ENCODE results near the gene GPR37L1.

Gene GPR37L1

DNA sequence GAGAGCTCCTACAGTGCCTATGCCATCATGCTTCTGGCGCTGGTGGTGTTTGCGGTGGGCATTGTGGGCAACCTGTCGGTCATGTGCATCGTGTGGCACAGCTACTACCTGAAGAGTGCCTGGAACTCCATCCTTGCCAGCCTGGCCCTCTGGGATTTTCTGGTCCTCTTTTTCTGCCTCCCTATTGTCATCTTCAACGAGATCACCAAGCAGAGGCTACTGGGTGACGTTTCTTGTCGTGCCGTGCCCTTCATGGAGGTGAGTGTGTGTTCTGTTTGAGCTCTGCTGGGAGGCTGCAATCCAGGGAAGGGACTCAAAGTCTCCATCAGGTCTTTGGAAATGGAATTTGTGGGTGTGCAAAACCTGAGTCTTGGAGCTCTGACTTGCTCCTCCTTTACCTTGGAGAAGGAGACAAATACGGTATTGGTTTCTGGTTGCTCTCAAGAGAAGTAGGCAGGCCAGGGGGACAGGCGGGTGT, 658 bp downstream of the GPR37L1 start:
- DNase-seq (ENCODE audit: low read depth): no peak
- TF ChIP-seq, protein P1, sequence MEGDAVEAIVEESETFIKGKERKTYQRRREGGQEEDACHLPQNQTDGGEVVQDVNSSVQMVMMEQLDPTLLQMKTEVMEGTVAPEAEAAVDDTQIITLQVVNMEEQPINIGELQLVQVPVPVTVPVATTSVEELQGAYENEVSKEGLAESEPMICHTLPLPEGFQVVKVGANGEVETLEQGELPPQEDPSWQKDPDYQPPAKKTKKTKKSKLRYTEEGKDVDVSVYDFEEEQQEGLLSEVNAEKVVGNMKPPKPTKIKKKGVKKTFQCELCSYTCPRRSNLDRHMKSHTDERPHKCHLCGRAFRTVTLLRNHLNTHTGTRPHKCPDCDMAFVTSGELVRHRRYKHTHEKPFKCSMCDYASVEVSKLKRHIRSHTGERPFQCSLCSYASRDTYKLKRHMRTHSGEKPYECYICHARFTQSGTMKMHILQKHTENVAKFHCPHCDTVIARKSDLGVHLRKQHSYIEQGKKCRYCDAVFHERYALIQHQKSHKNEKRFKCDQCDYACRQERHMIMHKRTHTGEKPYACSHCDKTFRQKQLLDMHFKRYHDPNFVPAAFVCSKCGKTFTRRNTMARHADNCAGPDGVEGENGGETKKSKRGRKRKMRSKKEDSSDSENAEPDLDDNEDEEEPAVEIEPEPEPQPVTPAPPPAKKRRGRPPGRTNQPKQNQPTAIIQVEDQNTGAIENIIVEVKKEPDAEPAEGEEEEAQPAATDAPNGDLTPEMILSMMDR (conservative IDR thresholded peaks at IDR 0.05; ENCODE audit: low read length): no peak
- no peak overlapping the region for H3K4me3 ChIP-seq (ENCODE audit: low read length)

DNA sequence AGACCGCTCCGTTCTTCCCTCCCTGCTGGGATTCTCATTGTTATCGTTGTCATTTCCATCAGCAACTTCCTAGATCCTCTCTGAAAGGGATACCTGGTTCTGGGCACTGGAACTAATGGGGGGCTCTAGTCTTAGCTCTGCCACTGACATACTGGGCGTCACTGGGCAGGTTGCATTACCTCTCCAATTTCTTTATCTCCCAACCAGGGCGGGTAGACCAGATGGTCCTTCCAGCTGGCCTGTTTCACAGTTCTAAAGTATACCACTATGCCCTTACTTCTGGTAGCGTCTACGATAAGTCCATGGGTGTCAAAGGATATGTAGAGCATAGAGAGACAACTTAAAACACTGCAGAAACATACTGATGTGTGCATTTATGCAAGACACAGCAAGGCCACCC, 1.4 kb downstream of the GPR37L1 start:
- DNase-seq (ENCODE audit: low read depth): no peak
- TF ChIP-seq, protein P1 (conservative IDR thresholded peaks at IDR 0.05; ENCODE audit: low read length): no peak

DNA sequence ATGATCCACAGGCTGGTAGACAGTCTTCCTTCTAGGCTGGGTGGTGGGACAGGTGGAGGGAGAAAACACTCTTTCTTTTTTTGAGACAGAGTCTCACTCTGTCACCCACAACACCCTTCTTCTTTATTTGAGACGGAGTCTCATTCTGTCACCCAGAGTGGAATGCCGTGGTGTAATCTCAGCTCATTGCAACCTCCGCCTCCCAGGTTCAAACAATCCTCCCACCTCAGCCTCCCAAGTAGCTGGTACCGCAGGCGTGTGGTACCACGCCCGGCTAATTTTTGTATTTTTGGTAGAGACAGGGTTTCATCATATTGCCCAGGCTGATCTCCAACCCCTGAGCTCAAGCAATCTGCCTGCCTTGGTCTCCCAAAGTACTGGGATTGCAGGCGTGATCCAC, 2.9 kb downstream of the GPR37L1 start:
- H3K4me3 ChIP-seq (ENCODE audit: low read length): no peak overlapping the region
- TF ChIP-seq, protein P1 (conservative IDR thresholded peaks at IDR 0.05; ENCODE audit: low read length): no peak
- DNase-seq (ENCODE audit: low read depth): no peak

More for the DNA sequence above, 1.4 kb downstream of the GPR37L1 start:
- no peak overlapping the region for H3K4me3 ChIP-seq (ENCODE audit: low read length)

DNA sequence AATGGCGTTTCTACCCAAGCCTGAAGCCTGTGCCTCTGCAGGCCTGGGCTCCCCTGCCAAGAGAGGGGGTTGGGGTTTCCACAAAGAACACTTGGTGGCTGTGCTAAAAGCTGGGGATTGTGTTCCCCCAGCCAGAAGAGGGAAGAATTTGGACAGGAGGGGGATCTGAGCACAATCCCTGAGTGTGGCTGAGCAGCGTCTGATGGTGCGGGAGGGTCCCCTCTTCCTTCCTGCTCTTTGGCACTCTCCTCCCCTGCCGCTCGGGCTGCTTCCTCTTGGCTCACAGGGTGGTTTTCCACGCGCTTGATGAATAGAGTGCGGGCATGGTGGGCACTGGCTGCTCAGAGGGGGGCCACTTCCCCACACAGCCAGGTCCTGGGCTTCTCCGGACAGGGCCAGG, 3.7 kb downstream of the GPR37L1 start:
- TF ChIP-seq, protein P1 (conservative IDR thresholded peaks at IDR 0.05; ENCODE audit: low read length): no peak

DNA sequence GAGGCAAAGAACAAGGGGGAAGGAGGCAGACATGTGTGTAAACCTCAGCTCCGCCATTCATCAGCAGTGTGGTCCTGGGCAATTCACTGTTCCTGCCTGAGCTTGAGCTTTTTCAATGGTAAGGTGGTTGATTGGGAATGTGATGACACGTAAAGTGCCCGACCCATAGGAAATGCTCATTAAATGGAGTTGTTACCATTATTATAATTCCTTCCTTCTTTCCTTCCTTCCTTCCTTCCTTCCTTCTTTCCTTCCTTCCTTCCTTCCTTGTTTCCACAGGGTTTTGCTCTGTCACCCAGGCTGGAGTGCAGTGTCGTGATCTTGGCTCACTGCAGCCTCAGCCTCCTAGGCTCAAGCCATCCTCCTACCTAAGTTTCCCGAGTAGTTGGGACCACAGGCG, 4.3 kb downstream of the GPR37L1 start:
- TF ChIP-seq, protein P1 (conservative IDR thresholded peaks at IDR 0.05; ENCODE audit: low read length): no peak
- no peak for DNase-seq (ENCODE audit: low read depth)
- H3K4me3 ChIP-seq (ENCODE audit: low read length): no peak overlapping the region

More for the DNA sequence above, 3.7 kb downstream of the GPR37L1 start:
- DNase-seq (ENCODE audit: low read depth): no peak
- no peak overlapping the region for H3K4me3 ChIP-seq (ENCODE audit: low read length)

DNA sequence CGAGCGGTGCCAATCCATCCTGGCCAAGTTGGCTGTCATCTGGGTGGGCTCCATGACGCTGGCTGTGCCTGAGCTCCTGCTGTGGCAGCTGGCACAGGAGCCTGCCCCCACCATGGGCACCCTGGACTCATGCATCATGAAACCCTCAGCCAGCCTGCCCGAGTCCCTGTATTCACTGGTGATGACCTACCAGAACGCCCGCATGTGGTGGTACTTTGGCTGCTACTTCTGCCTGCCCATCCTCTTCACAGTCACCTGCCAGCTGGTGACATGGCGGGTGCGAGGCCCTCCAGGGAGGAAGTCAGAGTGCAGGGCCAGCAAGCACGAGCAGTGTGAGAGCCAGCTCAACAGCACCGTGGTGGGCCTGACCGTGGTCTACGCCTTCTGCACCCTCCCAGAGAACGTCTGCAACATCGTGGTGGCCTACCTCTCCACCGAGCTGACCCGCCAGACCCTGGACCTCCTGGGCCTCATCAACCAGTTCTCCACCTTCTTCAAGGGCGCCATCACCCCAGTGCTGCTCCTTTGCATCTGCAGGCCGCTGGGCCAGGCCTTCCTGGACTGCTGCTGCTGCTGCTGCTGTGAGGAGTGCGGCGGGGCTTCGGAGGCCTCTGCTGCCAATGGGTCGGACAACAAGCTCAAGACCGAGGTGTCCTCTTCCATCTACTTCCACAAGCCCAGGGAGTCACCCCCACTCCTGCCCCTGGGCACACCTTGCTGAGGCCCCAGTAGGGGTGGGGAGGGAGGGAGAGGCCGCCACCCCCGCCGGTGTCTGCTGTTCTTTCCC, 5.3 kb downstream of the GPR37L1 start:
- TF ChIP-seq, protein P1 (conservative IDR thresholded peaks at IDR 0.05; ENCODE audit: low read length): no peak

More for the DNA sequence above, 5.3 kb downstream of the GPR37L1 start:
- H3K4me3 ChIP-seq (ENCODE audit: low read length): no peak overlapping the region
- no peak for DNase-seq (ENCODE audit: low read depth)

Data from AG10803 (cell line).